ENCODE measurements around the gene WDR20.

DNA sequence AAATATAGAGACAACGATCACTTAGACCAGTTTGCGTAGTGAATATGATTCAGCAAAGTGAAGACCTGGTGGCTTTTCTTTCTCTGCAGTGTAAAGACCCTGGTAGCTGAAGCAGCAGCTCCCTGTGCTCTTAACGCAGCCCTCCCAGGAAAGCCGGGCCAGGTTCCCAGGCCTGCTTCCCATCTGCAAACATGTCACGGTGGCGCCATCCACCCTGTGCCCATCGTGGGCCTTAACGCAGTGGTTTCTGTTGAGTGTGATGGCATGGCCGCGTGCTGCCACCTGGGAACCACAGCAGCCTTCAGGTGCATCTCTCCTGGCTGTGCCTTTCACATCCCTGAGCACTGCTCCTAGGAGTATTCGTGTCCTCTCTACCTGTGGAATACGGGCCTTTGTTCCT is 71.5 kb downstream of the WDR20 start:
- TF ChIP-seq, protein P1, sequence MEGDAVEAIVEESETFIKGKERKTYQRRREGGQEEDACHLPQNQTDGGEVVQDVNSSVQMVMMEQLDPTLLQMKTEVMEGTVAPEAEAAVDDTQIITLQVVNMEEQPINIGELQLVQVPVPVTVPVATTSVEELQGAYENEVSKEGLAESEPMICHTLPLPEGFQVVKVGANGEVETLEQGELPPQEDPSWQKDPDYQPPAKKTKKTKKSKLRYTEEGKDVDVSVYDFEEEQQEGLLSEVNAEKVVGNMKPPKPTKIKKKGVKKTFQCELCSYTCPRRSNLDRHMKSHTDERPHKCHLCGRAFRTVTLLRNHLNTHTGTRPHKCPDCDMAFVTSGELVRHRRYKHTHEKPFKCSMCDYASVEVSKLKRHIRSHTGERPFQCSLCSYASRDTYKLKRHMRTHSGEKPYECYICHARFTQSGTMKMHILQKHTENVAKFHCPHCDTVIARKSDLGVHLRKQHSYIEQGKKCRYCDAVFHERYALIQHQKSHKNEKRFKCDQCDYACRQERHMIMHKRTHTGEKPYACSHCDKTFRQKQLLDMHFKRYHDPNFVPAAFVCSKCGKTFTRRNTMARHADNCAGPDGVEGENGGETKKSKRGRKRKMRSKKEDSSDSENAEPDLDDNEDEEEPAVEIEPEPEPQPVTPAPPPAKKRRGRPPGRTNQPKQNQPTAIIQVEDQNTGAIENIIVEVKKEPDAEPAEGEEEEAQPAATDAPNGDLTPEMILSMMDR (IDR thresholded peaks at IDR 0.05; ENCODE audit: low read length): no peak
- no peak for TF ChIP-seq EZH2phosphoT487 (IDR thresholded peaks at IDR 0.05; ENCODE audit: low read length)

All from MM.1S (cell line).